Activated T-cell treated with anti-CD3 and anti-CD28 coated beads, Interleukin-2, amount 50 U/mL, for 4 hours (primary cell): ENCODE measurements around the gene CAPZB. TPM values are rescaled to one million over a fixed set of nuclear protein-coding genes. Genes with fewer than 3 reads are reported as not detected.
A peak's percentile ranks its signal among the peaks of the same experiment; 100 is the strongest.

Source experiments
- ATAC-seq, 2 donors: fragments of 200-7000 bp; cut with Tn5 transposase; one replicate each; pipeline ENCODE4 v1.10.0; 2021
- DNase-seq: peaks from one replicate; pipeline ENCODE4 v3.0.0-alpha.2; 2020
- H3K27me3 Mint-ChIP-seq: one replicate; pipeline ENCODE4 v1.8.0; 2021; ENCODE audit warnings: low read depth, mixed read lengths
- H3K36me3 Mint-ChIP-seq: one replicate; pipeline ENCODE4 v1.8.0; 2022; ENCODE audit warnings: mixed read lengths; ENCODE audit not compliant: insufficient read depth
- H3K4me1 Mint-ChIP-seq: one replicate; pipeline ENCODE4 v1.8.0; 2021; ENCODE audit warnings: low read depth, mixed read lengths
- H3K4me3 Mint-ChIP-seq: one replicate; pipeline ENCODE4 v1.8.0; 2021; ENCODE audit warnings: mild to moderate bottlenecking, moderate library complexity, mixed read lengths
- H3K9me3 Mint-ChIP-seq: one replicate; pipeline ENCODE4 v1.8.0; 2021; ENCODE audit warnings: mixed read lengths
- total RNA-seq, 3 donors: library from RNA; stranded (reverse); gene quantifications; one replicate each; pipeline ENCODE4 v1.2.1, GENCODE V29; 2021

The CAPZB gene
- total RNA-seq, 3 donors from 2014 or later, result 262 to 285 (median 264) TPM

DNA sequence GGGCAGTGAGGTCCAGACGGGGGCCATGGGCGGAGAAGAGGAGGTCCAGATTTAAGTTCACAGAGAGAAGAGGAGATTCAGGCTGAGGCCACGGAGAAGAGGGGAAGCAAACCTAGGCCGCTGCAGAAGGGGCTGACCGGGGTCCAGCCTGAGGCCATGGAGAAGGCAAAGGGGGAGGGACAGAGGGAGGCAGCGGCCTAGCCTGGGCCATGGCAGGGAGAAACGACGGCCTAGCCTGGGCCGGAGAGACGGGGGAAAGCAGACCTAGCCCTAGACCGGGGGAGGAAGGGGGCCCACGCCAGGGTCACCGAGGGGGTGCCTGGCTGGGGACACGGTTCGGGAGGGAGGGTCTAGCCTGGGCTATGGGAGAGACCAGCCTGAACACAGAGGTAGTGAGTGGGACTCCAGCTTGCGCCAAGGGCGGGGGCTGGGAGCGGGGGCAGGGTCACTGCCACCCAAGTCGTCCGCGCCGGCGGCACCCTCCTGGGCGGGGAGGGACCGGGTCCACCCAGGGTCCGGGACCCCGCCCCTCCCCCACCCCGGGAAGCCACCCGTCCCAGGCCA, 459 bp downstream of the CAPZB start:
- DNase-seq, result no peak

GRCh38 chr1:19484338-19484797, 971 bp downstream of the CAPZB start:
- no peak for DNase-seq
- no peak for ATAC-seq
- peaks cover 7% of the 10 kb centered on the region for H3K36me3 Mint-ChIP-seq
- no peaks in the 10 kb centered on the region for H3K9me3 Mint-ChIP-seq
- no peaks in the 10 kb centered on the region for H3K27me3 Mint-ChIP-seq
- H3K4me3 Mint-ChIP-seq, result peak overlapping the region; percentile 93
- H3K4me1 Mint-ChIP-seq, result peaks cover 71% of the 10 kb centered on the region

More for the DNA sequence above, 459 bp downstream of the CAPZB start:
- H3K27me3 Mint-ChIP-seq, result no peaks in the 10 kb centered on the region
- peaks cover 7% of the 10 kb centered on the region for H3K36me3 Mint-ChIP-seq
- peaks cover 66% of the 10 kb centered on the region for H3K4me1 Mint-ChIP-seq
- peak overlapping the region; percentile 93 for H3K4me3 Mint-ChIP-seq
- H3K9me3 Mint-ChIP-seq, result no peaks in the 10 kb centered on the region
- peak; percentile 1 to 4 for ATAC-seq

DNA sequence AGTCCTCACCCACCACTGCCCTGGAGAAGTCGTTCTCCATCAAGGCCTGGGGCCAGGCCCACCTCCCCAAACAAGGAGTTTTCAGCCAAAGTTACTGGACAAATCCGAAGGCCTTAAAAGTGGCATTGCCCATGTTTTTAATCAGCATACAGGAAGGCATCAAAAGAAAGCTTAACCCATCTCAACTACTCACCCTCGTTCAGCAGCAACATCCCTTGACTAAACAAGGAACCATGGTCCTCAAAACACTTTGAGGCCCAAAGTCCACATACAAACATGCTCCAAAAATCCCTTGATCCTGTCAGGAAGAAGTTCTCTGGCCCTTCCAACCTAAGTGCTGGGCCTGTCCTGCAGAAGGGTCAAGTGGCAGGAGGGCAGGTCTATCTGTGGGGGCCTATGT, 1.6 kb downstream of the CAPZB start:
- Mint-ChIP-seq H3K4me3 (peak overlapping the region; percentile 93), H3K27me3 (no peaks in the 10 kb centered on the region), H3K9me3 (no peaks in the 10 kb centered on the region), H3K36me3 (peaks cover 7% of the 10 kb centered on the region), H3K4me1 (peaks cover 76% of the 10 kb centered on the region)
- ATAC-seq (no peak), DNase-seq (no peak)

GRCh38 chr1:19483261-19483660, 2.1 kb downstream of the CAPZB start:
- DNase-seq, result no peak
- Mint-ChIP-seq H3K4me1 (peaks cover 76% of the 10 kb centered on the region), H3K4me3 (peak overlapping the region; percentile 93), H3K36me3 (peaks cover 7% of the 10 kb centered on the region), H3K27me3 (no peaks in the 10 kb centered on the region), H3K9me3 (no peaks in the 10 kb centered on the region)
- ATAC-seq, result no peak

DNA sequence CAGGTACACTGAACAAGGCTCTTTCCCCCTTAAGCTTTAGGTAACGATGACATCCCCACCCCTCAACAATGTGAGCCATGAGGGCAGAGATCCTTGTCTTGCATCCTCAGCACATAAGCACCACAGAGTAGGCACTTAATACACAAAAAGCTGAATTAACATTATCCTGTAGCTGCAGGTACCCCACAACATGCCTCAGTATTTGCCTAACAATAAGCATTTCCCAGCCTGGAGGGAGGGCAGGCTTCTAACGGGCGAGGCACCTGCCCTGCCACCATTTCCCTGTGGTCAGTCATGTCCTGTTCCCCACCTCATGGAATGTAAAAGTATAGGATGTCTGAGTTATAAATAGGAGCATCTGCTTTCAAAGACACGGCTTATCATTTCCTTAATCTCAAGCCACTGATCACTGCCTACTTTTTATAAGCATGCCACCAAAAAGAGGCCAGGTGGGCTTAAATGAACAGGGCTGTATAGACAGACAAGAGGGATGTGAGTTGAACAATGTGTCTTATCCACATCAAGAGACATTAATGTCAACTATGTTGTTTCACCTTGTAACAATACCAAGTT, 3.4 kb downstream of the CAPZB start:
- H3K4me3 Mint-ChIP-seq, result peak overlapping the region; percentile 93
- H3K9me3 Mint-ChIP-seq, result no peaks in the 10 kb centered on the region

GRCh38 chr1:19480282-19480681, 5.1 kb downstream of the CAPZB start:
- H3K4me1 Mint-ChIP-seq, result peaks cover 87% of the 10 kb centered on the region
- DNase-seq (no peak), ATAC-seq (no peak)
- no peaks in the 10 kb centered on the region for H3K27me3 Mint-ChIP-seq
- H3K36me3 Mint-ChIP-seq, result peaks cover 7% of the 10 kb centered on the region
- no peak overlapping the region for H3K4me3 Mint-ChIP-seq
- H3K9me3 Mint-ChIP-seq, result no peaks in the 10 kb centered on the region

More for the DNA sequence above, 3.4 kb downstream of the CAPZB start:
- no peak for ATAC-seq
- H3K27me3 Mint-ChIP-seq, result no peaks in the 10 kb centered on the region
- DNase-seq, result no peak
- peaks cover 7% of the 10 kb centered on the region for H3K36me3 Mint-ChIP-seq
- H3K4me1 Mint-ChIP-seq, result peaks cover 78% of the 10 kb centered on the region

- no peaks in the 10 kb centered on the region for H3K27me3 Mint-ChIP-seq
- H3K4me3 Mint-ChIP-seq, result no peak overlapping the region
- no peak for ATAC-seq
- no peak for DNase-seq
- H3K4me1 Mint-ChIP-seq, result peaks cover 95% of the 10 kb centered on the region
- H3K9me3 Mint-ChIP-seq, result no peaks in the 10 kb centered on the region
- H3K36me3 Mint-ChIP-seq, result peaks cover 7% of the 10 kb centered on the region
These were observed 5.8 kb downstream of the CAPZB start for GRCh38 chr1:19479351-19480120.

GRCh38 chr1:19478322-19478721, 7.0 kb downstream of the CAPZB start:
- no peaks in the 10 kb centered on the region for H3K9me3 Mint-ChIP-seq
- ATAC-seq (no peak), DNase-seq (no peak)
- H3K27me3 Mint-ChIP-seq, result no peaks in the 10 kb centered on the region
- peaks cover 100% of the 10 kb centered on the region for H3K4me1 Mint-ChIP-seq
- peak overlapping the region; percentile 76 for H3K4me3 Mint-ChIP-seq
- peaks cover 7% of the 10 kb centered on the region for H3K36me3 Mint-ChIP-seq

GRCh38 chr1:19477284-19478249, 7.8 kb downstream of the CAPZB start:
- H3K36me3 Mint-ChIP-seq, result peaks cover 4% of the 10 kb centered on the region
- DNase-seq (no peak), ATAC-seq (peak; percentile 74 to 75)
- peaks cover 99% of the 10 kb centered on the region for H3K4me1 Mint-ChIP-seq
- H3K27me3 Mint-ChIP-seq, result no peaks in the 10 kb centered on the region
- no peaks in the 10 kb centered on the region for H3K9me3 Mint-ChIP-seq
- peak overlapping the region; percentile 76 for H3K4me3 Mint-ChIP-seq

GRCh38 chr1:19476450-19477190, 8.7 kb downstream of the CAPZB start:
- H3K27me3 Mint-ChIP-seq, result no peaks in the 10 kb centered on the region
- H3K4me1 Mint-ChIP-seq, result peaks cover 97% of the 10 kb centered on the region
- H3K4me3 Mint-ChIP-seq, result peak overlapping the region; percentile 76
- no peaks in the 10 kb centered on the region for H3K9me3 Mint-ChIP-seq
- H3K36me3 Mint-ChIP-seq, result peaks cover 4% of the 10 kb centered on the region
- ATAC-seq (peak; percentile 61 to 67), DNase-seq (no peak)

GRCh38 chr1:19475296-19475695, 10.0 kb downstream of the CAPZB start:
- H3K36me3 Mint-ChIP-seq, result peaks cover 4% of the 10 kb centered on the region
- DNase-seq (no peak), ATAC-seq (no peak)
- no peaks in the 10 kb centered on the region for H3K27me3 Mint-ChIP-seq
- no peaks in the 10 kb centered on the region for H3K9me3 Mint-ChIP-seq
- no peak overlapping the region for H3K4me3 Mint-ChIP-seq
- H3K4me1 Mint-ChIP-seq, result peaks cover 95% of the 10 kb centered on the region

DNA sequence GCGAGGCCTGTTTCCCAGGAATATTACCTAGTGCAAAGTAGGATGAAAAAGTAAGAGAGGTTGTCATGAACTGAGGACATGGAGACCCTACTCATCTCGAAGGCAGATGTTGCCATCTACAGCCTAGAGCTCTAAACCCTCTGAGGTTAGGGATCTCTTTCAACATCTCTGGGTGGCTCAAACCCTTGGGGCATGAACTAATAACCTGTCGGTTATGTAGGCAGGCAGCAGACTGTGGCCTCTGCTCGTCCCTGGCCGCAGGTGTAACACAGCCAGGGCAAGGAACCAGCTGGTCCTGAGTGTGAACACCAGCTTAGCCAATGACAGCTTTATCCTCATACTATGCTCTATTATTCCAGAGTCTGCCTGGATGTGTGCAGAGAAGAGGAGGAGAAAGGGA, 13.2 kb downstream of the CAPZB start:
- Mint-ChIP-seq H3K27me3 (no peaks in the 10 kb centered on the region), H3K4me3 (no peak overlapping the region), H3K36me3 (peaks cover 8% of the 10 kb centered on the region), H3K9me3 (no peaks in the 10 kb centered on the region), H3K4me1 (peaks cover 95% of the 10 kb centered on the region)
- ATAC-seq (no peak), DNase-seq (no peak)

GRCh38 chr1:19469004-19469403, 16.3 kb downstream of the CAPZB start:
- Mint-ChIP-seq H3K36me3 (peaks cover 10% of the 10 kb centered on the region), H3K4me3 (peak overlapping the region; percentile 62), H3K9me3 (no peaks in the 10 kb centered on the region), H3K4me1 (peaks cover 92% of the 10 kb centered on the region), H3K27me3 (no peaks in the 10 kb centered on the region)
- ATAC-seq, result no peak
- no peak for DNase-seq
